Astrocyte of the hippocampus (primary cell): ENCODE results near the gene PIGA.

Experiments used
- DNase-seq: peaks from one replicate; pipeline ENCODE4 v3.0.0; 2011; ENCODE audit warnings: low read depth, low spot score

The PIGA gene

GRCh38 chrX:15335135-15336022 lies at the start of gene PIGA:
PIGA (minus strand) TSS chrX:15335523; CDS start chrX:15331930, 3,593 bp downstream.
- DNase-seq = peak; percentile 98

DNA sequence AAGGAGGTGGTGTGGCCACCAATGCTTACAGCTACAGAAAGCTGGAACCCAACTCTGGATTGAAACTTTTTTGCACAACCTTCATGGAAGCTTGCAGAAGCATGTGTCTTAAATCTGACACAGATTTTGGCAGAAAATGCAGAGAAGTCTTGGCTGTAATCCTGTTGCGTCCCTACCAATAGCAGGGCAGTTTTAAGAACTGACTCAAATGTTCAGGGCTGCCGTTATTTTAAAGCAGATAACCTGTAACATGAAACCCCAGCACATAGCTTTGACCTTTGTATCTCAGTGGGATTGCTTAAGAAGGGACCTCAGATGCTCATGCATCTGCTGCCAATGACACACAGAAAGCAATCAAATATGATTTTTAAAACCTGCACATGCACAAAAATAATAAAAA lies 49.0 kb upstream of the PIGA start, which contains the start of gene VEGFD:
Gene VEGFD (minus strand): TSS at position 110 of the 400 bp plus-strand sequence. CDS start 467 bp downstream, outside the sequence.
- DNase-seq = peak; percentile 2

GRCh38 chrX:15382813-15383212 lies 47.5 kb upstream of the PIGA start:
- DNase-seq = no peak

DNA sequence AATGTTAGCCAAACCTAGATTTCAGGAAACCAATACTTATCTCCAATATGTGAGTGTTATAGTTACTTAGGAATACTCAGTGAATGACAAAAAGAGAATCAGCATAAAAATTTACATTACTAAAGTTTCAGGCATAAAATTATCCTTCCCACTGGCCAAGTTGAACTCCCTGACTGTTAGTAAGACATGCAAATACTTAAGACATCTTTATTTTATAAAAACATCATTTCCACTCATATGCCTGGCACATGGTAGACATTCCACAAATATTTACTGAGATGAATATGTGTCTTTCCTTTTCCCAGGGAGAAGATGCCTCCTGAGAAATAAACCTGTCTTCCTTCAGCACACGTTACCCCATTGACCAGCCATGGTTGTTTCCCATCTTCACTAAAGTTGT lies 41.6 kb upstream of the PIGA start:
- DNase-seq = no peak

DNA sequence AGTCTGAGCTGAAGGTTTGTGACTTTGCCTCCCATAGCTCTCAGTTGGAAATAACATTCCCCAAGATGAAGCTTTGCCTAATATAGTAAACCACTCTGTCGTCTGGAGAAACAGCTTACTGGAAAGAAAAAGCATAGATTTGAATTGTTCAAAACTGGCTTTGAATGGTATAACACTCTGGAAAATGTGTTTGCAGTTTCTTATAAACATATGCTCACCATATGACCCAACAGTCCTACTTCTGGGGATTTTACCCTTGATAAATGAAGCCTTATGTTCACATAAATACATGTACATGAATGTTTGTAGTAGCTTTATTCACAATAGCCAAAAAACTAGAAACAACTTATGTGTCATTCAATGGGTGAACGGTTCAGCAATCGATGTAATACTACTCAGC lies 38.7 kb upstream of the PIGA start:
- no peak for DNase-seq

- DNase-seq = no peak
Measured at GRCh38 chrX:15366506-15367352, 31.4 kb upstream of the PIGA start.

GRCh38 chrX:15359701-15360100 lies 24.4 kb upstream of the PIGA start:
- DNase-seq = no peak

GRCh38 chrX:15358533-15358932 lies 23.2 kb upstream of the PIGA start:
- DNase-seq = no peak

- no peak for DNase-seq
Measured at GRCh38 chrX:15356444-15356843, 21.1 kb upstream of the PIGA start.

DNA sequence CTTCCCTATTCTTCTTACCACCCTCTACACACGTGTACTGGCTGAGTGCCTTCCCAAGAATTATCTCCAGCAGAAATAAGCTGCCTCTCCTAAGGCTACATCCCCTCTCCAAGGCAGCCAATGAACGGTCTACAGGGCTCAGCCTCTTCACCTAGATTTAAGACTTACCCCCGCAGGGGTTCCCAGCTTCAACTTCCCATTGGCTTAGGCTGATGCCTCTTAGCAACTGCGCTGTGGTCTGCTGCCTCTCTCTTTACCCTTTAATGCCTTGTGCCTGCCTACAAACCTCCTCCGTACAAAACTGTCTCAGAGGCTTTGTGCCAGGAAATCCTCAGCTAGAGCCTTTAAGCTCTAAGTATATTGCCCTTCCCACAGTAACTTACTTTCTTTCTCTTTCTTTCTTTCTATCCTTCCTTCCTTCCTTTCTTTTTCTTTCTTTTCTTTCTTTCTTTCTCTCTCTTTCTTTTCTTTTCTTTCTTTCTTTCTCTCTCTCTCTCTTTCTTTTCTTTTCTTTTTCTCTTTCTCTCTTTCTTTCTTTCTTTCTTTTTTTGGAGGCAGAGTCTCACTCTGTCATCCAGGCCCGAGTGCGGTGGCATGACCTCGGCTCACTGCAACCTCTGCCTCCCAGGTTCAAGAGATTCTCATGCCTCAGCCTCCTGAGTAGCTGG lies 15.1 kb upstream of the PIGA start:
- no peak for DNase-seq

DNA sequence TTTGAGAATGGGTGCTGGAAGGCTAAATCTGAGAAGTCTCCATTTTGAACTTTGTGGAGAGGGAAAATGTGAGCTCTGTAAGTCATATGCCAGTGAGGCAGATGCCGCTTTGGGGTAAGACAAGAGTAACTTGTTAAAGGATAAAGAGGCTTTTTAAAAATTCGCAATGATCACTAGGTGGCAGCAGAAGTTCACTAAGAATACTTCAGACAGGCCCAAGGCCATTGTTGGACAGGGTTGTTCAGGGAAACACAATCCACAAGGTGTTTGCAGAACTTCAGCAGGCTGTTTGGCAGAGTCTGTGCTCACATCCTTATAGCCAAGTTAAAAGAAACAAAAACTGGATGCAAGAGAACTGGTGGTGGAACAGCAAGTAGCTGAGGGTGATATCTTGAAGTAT lies 13.7 kb upstream of the PIGA start:
- peak; percentile 70 for DNase-seq

- no peak for DNase-seq
Measured at GRCh38 chrX:15345976-15346375, 10.7 kb upstream of the PIGA start.

DNA sequence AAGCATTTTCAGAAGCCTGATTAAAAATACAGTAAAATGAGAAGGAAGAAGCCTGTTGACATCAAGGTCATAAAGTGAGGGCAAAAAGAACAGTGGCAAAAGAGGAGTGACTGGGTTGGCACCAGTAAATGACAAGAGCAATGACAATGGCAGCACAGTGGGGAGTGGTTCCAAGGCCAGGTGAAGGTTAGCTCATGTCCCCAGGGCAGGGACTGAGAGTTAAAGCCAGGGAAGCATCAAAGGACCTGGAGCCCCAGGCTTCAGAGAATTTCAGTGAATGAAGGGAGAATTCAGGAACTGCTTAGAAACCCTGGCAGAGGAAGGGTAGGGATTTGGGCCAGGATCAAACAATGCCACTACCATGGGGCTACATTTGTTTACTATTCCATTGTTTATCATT lies 8.8 kb upstream of the PIGA start:
- DNase-seq = no peak

DNA sequence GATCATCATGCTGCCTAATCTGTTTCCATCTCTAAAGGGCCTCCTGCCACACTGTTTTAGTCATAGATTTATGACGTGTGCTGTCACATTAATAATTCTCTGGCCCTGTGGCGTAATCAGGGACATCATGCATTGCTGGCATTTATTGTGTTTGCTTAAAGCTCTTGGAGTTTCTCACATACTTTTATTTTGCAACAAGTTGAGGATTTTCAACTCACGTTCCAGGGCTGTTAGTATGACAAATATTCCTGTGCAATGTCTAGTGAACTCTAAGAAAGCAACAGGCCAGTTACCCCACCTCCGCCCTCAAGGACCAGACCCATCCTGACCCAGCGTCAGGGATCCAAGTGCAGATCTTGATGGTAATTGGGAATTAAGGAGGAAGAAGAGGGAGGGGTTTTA lies 7.8 kb upstream of the PIGA start:
- DNase-seq = no peak

GRCh38 chrX:15340867-15341266 lies 5.5 kb upstream of the PIGA start:
- DNase-seq = no peak

- DNase-seq = peak; percentile 60
Measured at GRCh38 chrX:15336023-15336413, 695 bp upstream of the PIGA start.

- peak; percentile 22 for DNase-seq
Measured at GRCh38 chrX:15334561-15334960, 762 bp downstream of the PIGA start.

DNA sequence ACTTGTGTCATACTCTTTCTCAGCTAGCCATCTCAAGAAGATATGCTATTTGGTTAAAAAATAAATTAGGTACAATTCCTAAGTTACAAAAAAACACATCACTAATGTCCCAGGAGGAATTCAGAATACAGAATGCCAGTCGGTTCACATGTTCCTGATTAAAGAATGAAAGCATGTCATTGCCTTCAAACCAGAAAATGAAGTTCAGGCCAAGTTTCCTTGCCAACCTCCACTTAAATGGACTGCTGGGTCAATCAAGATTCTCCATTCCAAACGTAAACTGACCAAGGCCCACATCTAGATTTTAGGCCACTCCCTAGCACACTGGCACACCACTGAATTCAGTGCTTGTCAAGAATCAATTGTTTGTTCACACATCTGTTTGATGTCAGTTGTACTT lies 6.5 kb downstream of the PIGA start:
- DNase-seq = no peak

DNA sequence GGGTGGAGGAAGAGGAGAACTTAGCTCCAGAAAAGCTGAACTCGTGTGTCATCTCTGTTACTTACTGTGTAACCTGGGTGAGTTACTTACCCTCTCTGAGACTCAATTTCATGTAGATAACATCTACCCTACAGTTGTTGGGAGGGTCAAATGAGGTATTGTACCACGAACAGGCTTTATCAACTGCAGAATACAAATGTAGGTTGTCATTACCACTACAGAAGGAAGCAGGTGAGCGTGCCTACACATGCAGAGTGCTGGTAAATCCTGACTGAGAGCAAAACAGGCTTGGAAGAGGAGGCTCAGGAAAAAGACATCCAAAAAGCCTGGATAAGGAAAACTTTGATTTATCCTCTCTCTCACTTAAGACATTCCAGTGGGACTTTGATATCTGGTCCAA lies 7.2 kb downstream of the PIGA start:
- DNase-seq = no peak

DNA sequence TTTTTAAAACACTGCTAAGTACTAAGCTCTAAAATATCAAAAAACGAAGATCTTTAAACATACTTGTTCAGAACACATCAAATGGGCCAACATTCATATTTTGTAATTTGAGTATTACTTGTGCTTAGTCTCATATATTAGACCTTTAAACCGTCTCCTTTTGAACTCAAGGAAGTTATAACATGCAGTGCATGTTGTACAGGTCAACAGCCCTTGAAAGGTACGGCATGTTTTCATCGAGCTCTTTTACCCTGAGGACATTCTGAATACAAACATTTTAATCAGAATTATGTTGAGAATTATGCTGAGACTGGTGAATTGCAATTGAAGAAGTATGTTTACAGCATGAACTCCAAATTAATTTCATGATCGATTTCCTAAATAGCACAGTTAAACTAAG lies 12.9 kb downstream of the PIGA start:
- no peak for DNase-seq

DNA sequence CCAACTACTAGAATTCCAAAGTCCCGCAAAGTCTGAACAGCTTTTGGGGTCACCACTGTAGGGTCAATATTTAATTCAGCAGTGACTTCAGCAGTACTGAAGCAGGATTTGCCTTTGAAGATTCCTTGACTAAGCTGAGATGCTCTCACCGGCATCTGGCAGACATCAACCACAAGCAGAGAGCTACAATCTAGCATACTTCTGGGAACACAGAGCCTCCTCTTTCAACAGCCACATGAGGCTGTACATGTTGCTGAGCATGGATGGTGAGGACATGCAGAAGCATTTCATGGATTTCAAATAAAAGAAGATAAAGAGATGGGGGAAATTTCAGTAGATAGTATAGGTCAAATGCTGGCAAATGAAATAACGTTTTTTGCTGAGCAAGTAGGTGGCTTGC lies 13.3 kb downstream of the PIGA start:
- DNase-seq = no peak

GRCh38 chrX:15321447-15321846 lies 13.9 kb downstream of the PIGA start:
- DNase-seq = no peak
